DOHH2 (cell line): Measurements from ENCODE around the gene EXOC6B.

Experiments
- H3F3A ChIP-seq: fragments of 200-600 bp; sonication (generic), shearing (Covaris generic); 2 replicates; pipeline ENCODE4 v1.6.0; 2016; ENCODE audit warnings: antibody characterized with exemption, mild to moderate bottlenecking; ENCODE audit not compliant: control insufficient read depth, insufficient read depth
- H3K27ac ChIP-seq: fragments of 200-600 bp; sonication (generic); 2 replicates; pipeline ENCODE4 v1.5.1; 2014; ENCODE audit warnings: low read depth, mild to moderate bottlenecking, low read length, moderate library complexity
- H3K27me3 ChIP-seq: fragments of 200-600 bp; sonication (generic); 2 replicates; pipeline ENCODE4 v1.6.1; 2014; ENCODE audit warnings: mild to moderate bottlenecking, low read length, mixed read lengths; ENCODE audit not compliant: control insufficient read depth
- H3K36me3 ChIP-seq: fragments of 200-600 bp; sonication (generic); 2 replicates; pipeline ENCODE4 v1.6.1; 2014; ENCODE audit warnings: mild to moderate bottlenecking, low read length, moderate library complexity, mixed read lengths; ENCODE audit not compliant: control insufficient read depth
- H3K4me1 ChIP-seq: fragments of 200-600 bp; sonication (generic); 2 replicates; pipeline ENCODE4 v1.6.1; 2014; ENCODE audit warnings: mild to moderate bottlenecking, low read length, mixed read lengths; ENCODE audit not compliant: control insufficient read depth
- H3K4me2 ChIP-seq: fragments of 200-600 bp; sonication (generic); 2 replicates; pipeline ENCODE4 v1.6.0; 2014; ENCODE audit warnings: mild to moderate bottlenecking, low read length, moderate library complexity
- H3K4me3 ChIP-seq: fragments of 200-600 bp; sonication (generic); 2 replicates; pipeline ENCODE4 v1.5.1; 2014; ENCODE audit warnings: mild to moderate bottlenecking, low read length, mixed read lengths
- H3K79me2 ChIP-seq: fragments of 200-600 bp; sonication (generic); 2 replicates; pipeline ENCODE4 v1.6.1; 2014; ENCODE audit warnings: mild to moderate bottlenecking, low read length, mixed read lengths; ENCODE audit not compliant: control insufficient read depth
- H3K9me2 ChIP-seq: fragments of 200-600 bp; sonication (generic); replicated peaks from 2 replicates; pipeline ENCODE4 v1.6.1; 2014; ENCODE audit warnings: mild to moderate bottlenecking, low read length, mixed read lengths; ENCODE audit not compliant: control insufficient read depth
- H3K9me3 ChIP-seq: fragments of 200-600 bp; sonication (generic); 2 replicates; pipeline ENCODE4 v1.6.1; 2014; ENCODE audit warnings: antibody characterized with exemption, low read length, mixed read lengths; ENCODE audit not compliant: control insufficient read depth, insufficient read depth
- H4K20me1 ChIP-seq: fragments of 200-600 bp; sonication (generic); 2 replicates; pipeline ENCODE4 v1.6.0; 2014; ENCODE audit warnings: low read depth, mild to moderate bottlenecking, antibody characterized with exemption, low read length, moderate library complexity; ENCODE audit not compliant: control insufficient read depth, insufficient read depth
- EZH2phosphoT487 ChIP-seq: fragments of 200-600 bp; sonication (generic); IDR thresholded peaks from 2 replicates; pipeline ENCODE4 v1.6.1; 2017; ENCODE audit warnings: borderline replicate concordance, mild to moderate bottlenecking, antibody characterized with exemption, low read length, moderate library complexity, mixed read lengths
- TF ChIP-seq, protein P1 (sequence below): fragments of 200-600 bp; sonication (generic); IDR thresholded peaks from one replicate; pipeline ENCODE4 v1.5.1; 2014; ENCODE audit warnings: antibody characterized with exemption, mild to moderate bottlenecking, low read depth, low read length; ENCODE audit not compliant: poor library complexity, severe bottlenecking

EXOC6B gene

DNA sequence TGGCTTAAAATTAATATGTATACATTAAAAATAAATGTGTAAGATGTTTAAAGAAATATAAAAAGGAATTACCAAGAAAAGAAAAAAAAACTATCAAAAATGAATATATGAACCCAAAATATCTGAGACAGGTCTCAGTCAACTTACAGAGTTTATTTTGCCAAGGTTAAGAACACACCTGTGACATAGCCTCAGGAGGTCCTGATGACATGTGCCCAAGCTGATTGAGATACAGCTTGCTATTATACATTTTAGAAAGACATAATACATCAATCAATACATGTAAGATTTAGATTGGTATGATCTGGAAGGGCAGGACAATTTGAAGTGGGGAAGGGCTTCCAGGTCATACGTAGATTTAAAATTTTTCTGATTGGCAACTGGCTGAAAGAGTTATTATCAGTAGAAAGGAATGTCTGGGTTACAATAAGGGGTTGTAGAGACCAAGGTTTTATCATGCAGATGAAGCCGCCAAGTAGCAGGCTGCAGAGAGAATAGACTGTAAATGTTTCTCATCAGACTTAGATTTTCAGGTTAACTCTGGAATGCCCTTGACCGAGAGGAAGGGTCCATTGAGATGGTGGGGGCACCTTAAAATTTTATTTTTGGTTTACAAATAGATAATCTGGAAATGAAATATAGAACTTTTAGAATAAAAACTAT, 74.7 kb downstream of the EXOC6B start:
- Histone ChIP-seq H3K9me3 (no peaks in the 10 kb centered on the region), H4K20me1 (no peaks in the 10 kb centered on the region), H3K4me1 (no peaks in the 10 kb centered on the region), H3F3A (no peaks in the 10 kb centered on the region), H3K36me3 (no peaks in the 10 kb centered on the region), H3K79me2 (no peaks in the 10 kb centered on the region), H3K4me2 (no peak overlapping the region), H3K4me3 (no peak overlapping the region), H3K9me2 (no peaks in the 10 kb centered on the region), H3K27ac (no peak overlapping the region), H3K27me3 (peaks cover 2% of the 10 kb centered on the region; the same call in 1 of the 2 replicates)
- no peak for TF ChIP-seq EZH2phosphoT487
- TF ChIP-seq, protein P1, sequence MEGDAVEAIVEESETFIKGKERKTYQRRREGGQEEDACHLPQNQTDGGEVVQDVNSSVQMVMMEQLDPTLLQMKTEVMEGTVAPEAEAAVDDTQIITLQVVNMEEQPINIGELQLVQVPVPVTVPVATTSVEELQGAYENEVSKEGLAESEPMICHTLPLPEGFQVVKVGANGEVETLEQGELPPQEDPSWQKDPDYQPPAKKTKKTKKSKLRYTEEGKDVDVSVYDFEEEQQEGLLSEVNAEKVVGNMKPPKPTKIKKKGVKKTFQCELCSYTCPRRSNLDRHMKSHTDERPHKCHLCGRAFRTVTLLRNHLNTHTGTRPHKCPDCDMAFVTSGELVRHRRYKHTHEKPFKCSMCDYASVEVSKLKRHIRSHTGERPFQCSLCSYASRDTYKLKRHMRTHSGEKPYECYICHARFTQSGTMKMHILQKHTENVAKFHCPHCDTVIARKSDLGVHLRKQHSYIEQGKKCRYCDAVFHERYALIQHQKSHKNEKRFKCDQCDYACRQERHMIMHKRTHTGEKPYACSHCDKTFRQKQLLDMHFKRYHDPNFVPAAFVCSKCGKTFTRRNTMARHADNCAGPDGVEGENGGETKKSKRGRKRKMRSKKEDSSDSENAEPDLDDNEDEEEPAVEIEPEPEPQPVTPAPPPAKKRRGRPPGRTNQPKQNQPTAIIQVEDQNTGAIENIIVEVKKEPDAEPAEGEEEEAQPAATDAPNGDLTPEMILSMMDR, result no peak

DNA sequence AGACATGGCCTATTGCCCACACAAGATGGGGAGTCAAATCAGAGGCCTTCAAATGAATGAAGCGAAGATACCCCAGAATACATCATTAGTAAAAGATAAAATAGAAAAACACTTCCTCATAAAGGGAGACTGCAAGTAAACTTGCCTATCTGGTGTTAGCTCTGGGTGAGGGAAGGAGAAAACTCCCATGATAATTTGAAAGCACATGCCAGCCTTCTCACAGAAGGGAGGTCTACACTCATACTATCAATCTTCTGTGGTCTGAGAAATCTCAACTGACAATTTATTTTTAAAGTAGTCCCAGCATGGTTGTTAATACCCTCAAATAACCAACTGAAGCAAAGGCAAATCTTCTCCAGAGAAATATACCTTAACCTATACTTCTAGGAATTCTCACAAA, 75.4 kb downstream of the EXOC6B start:
- H3K9me3 ChIP-seq, result no peaks in the 10 kb centered on the region
- no peak overlapping the region for H3K4me2 ChIP-seq
- H3K36me3 ChIP-seq, result no peaks in the 10 kb centered on the region
- no peaks in the 10 kb centered on the region for H3F3A ChIP-seq
- no peak overlapping the region for H3K27ac ChIP-seq
- H3K79me2 ChIP-seq, result no peaks in the 10 kb centered on the region
- H3K4me3 ChIP-seq, result no peak overlapping the region
- TF ChIP-seq, protein P1, result no peak
- no peak for TF ChIP-seq EZH2phosphoT487
- H3K27me3 ChIP-seq, result no peaks in the 10 kb centered on the region; the same call in 1 of the 2 replicates
- H3K4me1 ChIP-seq, result no peaks in the 10 kb centered on the region
- H3K9me2 ChIP-seq, result no peaks in the 10 kb centered on the region
- 0 out of 2 replicates have a peak, but pooled peaks cover under 1% of the 10 kb centered on the region for H4K20me1 ChIP-seq

DNA sequence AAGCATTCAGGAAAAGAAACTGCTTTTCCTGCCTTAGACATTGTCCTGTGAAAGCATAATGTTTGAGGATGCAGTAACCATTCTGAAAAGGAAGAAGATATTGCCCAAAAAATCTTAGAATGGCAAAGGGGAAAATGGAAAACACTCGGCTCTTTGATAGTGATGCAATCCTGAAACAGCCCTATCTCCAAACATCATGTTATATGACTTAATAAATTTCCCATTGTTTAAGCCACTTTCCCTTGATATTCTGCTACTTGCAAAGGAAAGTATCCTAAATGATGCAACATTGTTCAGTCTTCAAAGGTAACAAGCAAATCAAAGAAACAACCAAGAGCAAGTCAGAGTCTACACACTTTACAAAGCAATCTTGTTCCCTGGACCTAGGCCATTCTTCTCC, 78.5 kb downstream of the EXOC6B start:
- Histone ChIP-seq H3K27ac (no peak overlapping the region), H3K9me3 (no peaks in the 10 kb centered on the region), H3K4me2 (no peak overlapping the region), H3K36me3 (no peaks in the 10 kb centered on the region), H3K79me2 (no peaks in the 10 kb centered on the region), H3F3A (no peaks in the 10 kb centered on the region), H4K20me1 (0 out of 2 replicates have a peak, but pooled peaks cover 3% of the 10 kb centered on the region), H3K4me1 (no peaks in the 10 kb centered on the region), H3K27me3 (no peaks in the 10 kb centered on the region; the same call in none of the 2 replicates), H3K4me3 (no peak overlapping the region), H3K9me2 (no peaks in the 10 kb centered on the region)
- no peak for TF ChIP-seq EZH2phosphoT487
- TF ChIP-seq, protein P1, result no peak
